Liver (tissue), 9 donors: ENCODE measurements around the gene SMC6. TPM values are rescaled to one million over a fixed set of nuclear protein-coding genes. Genes with fewer than 3 reads are reported as not detected.

Source experiments
- DNase-seq: peaks from one replicate; pipeline ENCODE4 v3.0.0-alpha.2; 2017; ENCODE audit warnings: low spot score
- H3K27ac ChIP-seq, 2 donors: one replicate each; pipeline ENCODE4 v1.7.0; 2013; ENCODE audit warnings: inconsistent platforms in 2 of 2, low read length in 2 of 2, control low read depth in 1 of 2, low read depth in 1 of 2, mild to moderate bottlenecking in 1 of 2
- H3K27me3 ChIP-seq, 4 donors: one replicate each; pipeline versions ENCODE4 v1.6.1 to v1.7.0; 2013; ENCODE audit warnings: low read length in 3 of 4, inconsistent platforms in 1 of 4, mild to moderate bottlenecking in 1 of 4, moderate library complexity in 1 of 4; ENCODE audit not compliant: control insufficient read depth in 4 of 4, insufficient read depth in 4 of 4
- H3K36me3 ChIP-seq, 4 donors: one replicate each; pipeline versions ENCODE4 v1.6.1 to v1.7.0; 2013; ENCODE audit warnings: low read length in 3 of 4, mild to moderate bottlenecking in 3 of 4, low read depth in 1 of 4, moderate library complexity in 1 of 4; ENCODE audit not compliant: control insufficient read depth in 4 of 4, insufficient read depth in 3 of 4
- H3K4me1 ChIP-seq, 4 donors: one replicate each; pipeline versions ENCODE4 v1.6.1 to v1.7.0; 2013; ENCODE audit warnings: low read length in 3 of 4, mild to moderate bottlenecking in 3 of 4, moderate library complexity in 1 of 4; ENCODE audit not compliant: control insufficient read depth in 4 of 4, insufficient read depth in 4 of 4
- H3K4me3 ChIP-seq, 3 donors: one replicate each; pipeline versions ENCODE4 v1.6.1 to v1.7.0; 2013; ENCODE audit warnings: low read length in 3 of 3, control low read depth in 1 of 3, low read depth in 1 of 3, mild to moderate bottlenecking in 1 of 3
- H3K9ac ChIP-seq, 2 donors: one replicate each; pipeline ENCODE4 v1.7.0; 2013; ENCODE audit warnings: low read length in 2 of 2, mild to moderate bottlenecking in 2 of 2, moderate library complexity in 2 of 2, control low read depth in 1 of 2, low read depth in 1 of 2
- H3K9me3 ChIP-seq, 4 donors: one replicate each; pipeline versions ENCODE4 v1.6.1 to v1.7.0; 2013; ENCODE audit warnings: low read length in 3 of 4; ENCODE audit not compliant: control insufficient read depth in 4 of 4
- EGR1 ChIP-seq, 2 donors: IDR thresholded peaks; 2 replicates each; pipeline ENCODE4 v1.6.1; 2016 to 2018; ENCODE audit warnings: antibody characterized with exemption in 2 of 2, low read depth in 2 of 2
- FOXA1 ChIP-seq: IDR thresholded peaks from 2 replicates; pipeline ENCODE4 v1.6.1; 2016; ENCODE audit warnings: antibody characterized with exemption
- FOXA2 ChIP-seq: IDR thresholded peaks from 2 replicates; pipeline ENCODE4 v1.6.1; 2016; ENCODE audit warnings: antibody characterized with exemption
- GABPA ChIP-seq, 2 donors: IDR thresholded peaks in 1 of 2; conservative IDR thresholded peaks in 1 of 2; 2 replicates each; pipeline ENCODE4 v1.6.1; 2016; ENCODE audit warnings: antibody characterized with exemption in 2 of 2, mild to moderate bottlenecking in 1 of 2, moderate library complexity in 1 of 2
- HNF4A ChIP-seq, 2 donors: conservative IDR thresholded peaks; 2 replicates each; pipeline ENCODE4 v1.6.1; 2016; ENCODE audit warnings: antibody characterized with exemption in 2 of 2, mild to moderate bottlenecking in 2 of 2
- HNF4G ChIP-seq: IDR thresholded peaks from 2 replicates; pipeline ENCODE4 v1.6.1; 2016; ENCODE audit warnings: antibody characterized with exemption
- JUND ChIP-seq, 2 donors: IDR thresholded peaks; 2 replicates each; pipeline ENCODE4 v1.6.1; 2016; ENCODE audit warnings: antibody characterized with exemption in 2 of 2
- NR2F2 ChIP-seq: IDR thresholded peaks from 2 replicates; pipeline ENCODE4 v1.6.1; 2016; ENCODE audit warnings: antibody characterized with exemption
- RAD21 ChIP-seq, 2 donors: IDR thresholded peaks; 2 replicates each; pipeline ENCODE4 v1.6.1; 2016; ENCODE audit warnings: antibody characterized with exemption in 2 of 2, mild to moderate bottlenecking in 2 of 2
- RXRA ChIP-seq, 2 donors: IDR thresholded peaks; 2 replicates each; pipeline ENCODE4 v1.6.1; 2017 to 2018; ENCODE audit warnings: antibody characterized with exemption in 2 of 2, mild to moderate bottlenecking in 1 of 2
- SP1 ChIP-seq: IDR thresholded peaks from 2 replicates; pipeline ENCODE4 v1.6.1; 2018; ENCODE audit warnings: antibody characterized with exemption, mild to moderate bottlenecking
- TAF1 ChIP-seq: conservative IDR thresholded peaks from 2 replicates; pipeline ENCODE4 v1.6.1; 2016; ENCODE audit warnings: antibody characterized with exemption, mild to moderate bottlenecking
- YY1 ChIP-seq: IDR thresholded peaks from 2 replicates; pipeline ENCODE4 v1.6.1; 2016; ENCODE audit warnings: antibody characterized with exemption, mild to moderate bottlenecking
- WGBS: extraction: QIAGEN DNeasy Blood & Tissue Kit; methylation state at CpG from one replicate; pipeline ENCODE4 v1.1.7; 2013; 5-methylcytosine and 5-hydroxymethylcytosine counted together
- polyA plus RNA-seq, 2 donors: library from polyadenylated mRNA; stranded (reverse) in 1 of 2; unstranded in 1 of 2; fragments of 200-250 nt in 1 of 2; fragments of >200 nt in 1 of 2; fragmentation: Nextera tagmentation in 1 of 2; extraction: Ambion mirVana in 1 of 2; gene quantifications; one replicate each; pipeline versions ENCODE4 v1.2.1 to v1.2.3, GENCODE V29; 2013 to 2015
- total RNA-seq, 2 donors: library from RNA; depleted of rRNA; stranded (reverse); fragments of >200 nt; gene quantifications; one replicate each; pipeline ENCODE4 v1.2.3, GENCODE V29; 2014
- TF ChIP-seq, protein P1 (sequence below): IDR thresholded peaks from 2 replicates; pipeline ENCODE4 v1.6.1; 2016; ENCODE audit warnings: antibody characterized with exemption, mild to moderate bottlenecking
- TF ChIP-seq, protein P2 (sequence below): IDR thresholded peaks from 2 replicates; pipeline ENCODE4 v1.6.1; 2016; ENCODE audit warnings: antibody characterized with exemption
- TF ChIP-seq, protein P3 (sequence below): IDR thresholded peaks from 2 replicates; pipeline ENCODE4 v1.6.1; 2016; ENCODE audit warnings: antibody characterized with exemption
- TF ChIP-seq, protein P4 (sequence below): IDR thresholded peaks from 2 replicates; pipeline ENCODE4 v1.6.1; 2016; ENCODE audit warnings: antibody characterized with exemption
- TF ChIP-seq, protein P5 (sequence below): fragments of 150-350 bp; IDR thresholded peaks from 2 replicates; pipeline ENCODE4 v1.5.1; 2017; ENCODE audit warnings: improper control_type of control experiment, low read depth, low read length; ENCODE audit not compliant: missing input control
- donor health status: healthy.
- donor health status: healthy.
- donor health status: healthy.
- donor health status: healthy.
- donor health status: healthy.

The SMC6 gene
- total and polyA plus RNA-seq, 4 donors = 2.6 to 22.3 (median 11.0) TPM

DNA sequence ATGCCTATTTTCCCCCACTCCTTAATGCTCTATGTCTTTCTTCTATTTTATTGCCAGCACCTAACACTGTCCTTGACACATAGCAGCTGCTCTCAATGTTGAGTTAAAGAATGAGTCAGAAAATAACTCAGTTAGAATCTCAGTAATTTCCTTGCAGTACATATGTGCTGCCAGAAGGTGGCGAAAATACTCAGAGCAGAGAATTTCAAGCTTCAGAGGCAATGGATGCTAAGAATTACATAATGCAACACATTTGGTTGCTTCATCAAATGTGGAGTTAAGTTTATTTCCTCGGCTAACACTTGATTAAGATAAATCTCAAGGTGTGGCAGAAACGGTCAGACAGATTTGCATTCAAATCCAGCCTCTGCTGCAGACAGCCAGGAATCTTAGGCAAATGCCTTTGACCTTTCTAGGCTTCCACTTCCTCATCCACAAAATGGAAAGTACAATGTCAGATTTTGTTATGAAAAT, 107.5 kb downstream of the SMC6 start:
- Histone ChIP-seq H3K4me1 (no peaks in the 10 kb centered on the region), H3K36me3 (no peaks in the 10 kb centered on the region), H3K4me3 (no peak overlapping the region), H3K9me3 (no peaks in the 10 kb centered on the region), H3K27me3 (no peaks in the 10 kb centered on the region), H3K9ac (no peak overlapping the region), H3K27ac (no peak overlapping the region)
- WGBS = 0% methylated on average over 3 of the region's 3 CpGs
- TF ChIP-seq JUND (IDR thresholded peaks at IDR 0.05) (peak; percentile 67 to 70), TAF1 (no peak), SP1 (peak; percentile 16), EGR1 (IDR thresholded peaks at IDR 0.05; ENCODE audit: low read depth in 2 of 2) (no peak), YY1 (peak; percentile 76), RAD21 (IDR thresholded peaks at IDR 0.05) (peak; percentile 83 to 89), RXRA (IDR thresholded peaks at IDR 0.05) (peak in 1 of 2 donors; percentile 17), FOXA1 (no peak), NR2F2 (peak; percentile 9), HNF4G (no peak), HNF4A (conservative IDR thresholded peaks at IDR 0.05) (no peak), GABPA (IDR thresholded peaks at IDR 0.05 in 1 of 2, conservative IDR thresholded peaks at IDR 0.05 in 1 of 2) (no peak), FOXA2 (no peak)
- TF ChIP-seq, protein P1, sequence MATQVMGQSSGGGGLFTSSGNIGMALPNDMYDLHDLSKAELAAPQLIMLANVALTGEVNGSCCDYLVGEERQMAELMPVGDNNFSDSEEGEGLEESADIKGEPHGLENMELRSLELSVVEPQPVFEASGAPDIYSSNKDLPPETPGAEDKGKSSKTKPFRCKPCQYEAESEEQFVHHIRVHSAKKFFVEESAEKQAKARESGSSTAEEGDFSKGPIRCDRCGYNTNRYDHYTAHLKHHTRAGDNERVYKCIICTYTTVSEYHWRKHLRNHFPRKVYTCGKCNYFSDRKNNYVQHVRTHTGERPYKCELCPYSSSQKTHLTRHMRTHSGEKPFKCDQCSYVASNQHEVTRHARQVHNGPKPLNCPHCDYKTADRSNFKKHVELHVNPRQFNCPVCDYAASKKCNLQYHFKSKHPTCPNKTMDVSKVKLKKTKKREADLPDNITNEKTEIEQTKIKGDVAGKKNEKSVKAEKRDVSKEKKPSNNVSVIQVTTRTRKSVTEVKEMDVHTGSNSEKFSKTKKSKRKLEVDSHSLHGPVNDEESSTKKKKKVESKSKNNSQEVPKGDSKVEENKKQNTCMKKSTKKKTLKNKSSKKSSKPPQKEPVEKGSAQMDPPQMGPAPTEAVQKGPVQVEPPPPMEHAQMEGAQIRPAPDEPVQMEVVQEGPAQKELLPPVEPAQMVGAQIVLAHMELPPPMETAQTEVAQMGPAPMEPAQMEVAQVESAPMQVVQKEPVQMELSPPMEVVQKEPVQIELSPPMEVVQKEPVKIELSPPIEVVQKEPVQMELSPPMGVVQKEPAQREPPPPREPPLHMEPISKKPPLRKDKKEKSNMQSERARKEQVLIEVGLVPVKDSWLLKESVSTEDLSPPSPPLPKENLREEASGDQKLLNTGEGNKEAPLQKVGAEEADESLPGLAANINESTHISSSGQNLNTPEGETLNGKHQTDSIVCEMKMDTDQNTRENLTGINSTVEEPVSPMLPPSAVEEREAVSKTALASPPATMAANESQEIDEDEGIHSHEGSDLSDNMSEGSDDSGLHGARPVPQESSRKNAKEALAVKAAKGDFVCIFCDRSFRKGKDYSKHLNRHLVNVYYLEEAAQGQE = no peak
- TF ChIP-seq, protein P2, sequence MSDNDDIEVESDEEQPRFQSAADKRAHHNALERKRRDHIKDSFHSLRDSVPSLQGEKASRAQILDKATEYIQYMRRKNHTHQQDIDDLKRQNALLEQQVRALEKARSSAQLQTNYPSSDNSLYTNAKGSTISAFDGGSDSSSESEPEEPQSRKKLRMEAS = no peak
- TF ChIP-seq, protein P3, sequence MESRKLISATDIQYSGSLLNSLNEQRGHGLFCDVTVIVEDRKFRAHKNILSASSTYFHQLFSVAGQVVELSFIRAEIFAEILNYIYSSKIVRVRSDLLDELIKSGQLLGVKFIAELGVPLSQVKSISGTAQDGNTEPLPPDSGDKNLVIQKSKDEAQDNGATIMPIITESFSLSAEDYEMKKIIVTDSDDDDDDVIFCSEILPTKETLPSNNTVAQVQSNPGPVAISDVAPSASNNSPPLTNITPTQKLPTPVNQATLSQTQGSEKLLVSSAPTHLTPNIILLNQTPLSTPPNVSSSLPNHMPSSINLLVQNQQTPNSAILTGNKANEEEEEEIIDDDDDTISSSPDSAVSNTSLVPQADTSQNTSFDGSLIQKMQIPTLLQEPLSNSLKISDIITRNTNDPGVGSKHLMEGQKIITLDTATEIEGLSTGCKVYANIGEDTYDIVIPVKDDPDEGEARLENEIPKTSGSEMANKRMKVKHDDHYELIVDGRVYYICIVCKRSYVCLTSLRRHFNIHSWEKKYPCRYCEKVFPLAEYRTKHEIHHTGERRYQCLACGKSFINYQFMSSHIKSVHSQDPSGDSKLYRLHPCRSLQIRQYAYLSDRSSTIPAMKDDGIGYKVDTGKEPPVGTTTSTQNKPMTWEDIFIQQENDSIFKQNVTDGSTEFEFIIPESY = no peak
- TF ChIP-seq, protein P4, sequence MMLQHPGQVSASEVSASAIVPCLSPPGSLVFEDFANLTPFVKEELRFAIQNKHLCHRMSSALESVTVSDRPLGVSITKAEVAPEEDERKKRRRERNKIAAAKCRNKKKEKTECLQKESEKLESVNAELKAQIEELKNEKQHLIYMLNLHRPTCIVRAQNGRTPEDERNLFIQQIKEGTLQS = no peak
- TF ChIP-seq, protein P5, sequence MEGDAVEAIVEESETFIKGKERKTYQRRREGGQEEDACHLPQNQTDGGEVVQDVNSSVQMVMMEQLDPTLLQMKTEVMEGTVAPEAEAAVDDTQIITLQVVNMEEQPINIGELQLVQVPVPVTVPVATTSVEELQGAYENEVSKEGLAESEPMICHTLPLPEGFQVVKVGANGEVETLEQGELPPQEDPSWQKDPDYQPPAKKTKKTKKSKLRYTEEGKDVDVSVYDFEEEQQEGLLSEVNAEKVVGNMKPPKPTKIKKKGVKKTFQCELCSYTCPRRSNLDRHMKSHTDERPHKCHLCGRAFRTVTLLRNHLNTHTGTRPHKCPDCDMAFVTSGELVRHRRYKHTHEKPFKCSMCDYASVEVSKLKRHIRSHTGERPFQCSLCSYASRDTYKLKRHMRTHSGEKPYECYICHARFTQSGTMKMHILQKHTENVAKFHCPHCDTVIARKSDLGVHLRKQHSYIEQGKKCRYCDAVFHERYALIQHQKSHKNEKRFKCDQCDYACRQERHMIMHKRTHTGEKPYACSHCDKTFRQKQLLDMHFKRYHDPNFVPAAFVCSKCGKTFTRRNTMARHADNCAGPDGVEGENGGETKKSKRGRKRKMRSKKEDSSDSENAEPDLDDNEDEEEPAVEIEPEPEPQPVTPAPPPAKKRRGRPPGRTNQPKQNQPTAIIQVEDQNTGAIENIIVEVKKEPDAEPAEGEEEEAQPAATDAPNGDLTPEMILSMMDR = peak; percentile 90
- DNase-seq = no peak
